Measurements from ENCODE around the gene ARHGAP10. TPM values are rescaled to one million over a fixed set of nuclear protein-coding genes. Genes with fewer than 3 reads are reported as not detected.

Gene ARHGAP10
- total RNA-seq, 2 donors from 2014 or later: 30.3 to 69.6 TPM

DNA sequence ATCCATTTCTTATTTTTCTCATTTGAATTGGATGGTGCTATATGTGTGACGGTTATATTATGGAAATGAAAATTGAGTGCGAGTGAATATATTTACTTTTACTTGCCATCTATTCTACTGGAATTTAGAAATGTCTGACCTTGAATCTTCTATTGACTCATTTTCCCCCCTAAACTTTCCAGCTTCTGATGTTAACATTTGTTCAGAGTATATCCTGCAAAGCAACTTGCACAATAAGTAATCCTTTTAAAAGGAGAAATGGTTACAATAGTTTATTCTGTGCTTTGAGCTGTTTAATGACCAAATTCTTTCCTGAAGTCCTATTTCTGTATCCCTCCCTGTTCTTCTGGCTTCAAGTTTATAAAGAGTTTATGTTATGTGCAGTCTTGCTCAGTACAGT, 116.7 kb downstream of the ARHGAP10 start:
- intact Hi-C loops (cut with DNase I): no loop called here
- H3K27me3 ChIP-seq (replicated peaks; ENCODE audit: insufficient read depth): no peaks in the 10 kb centered on the region

DNA sequence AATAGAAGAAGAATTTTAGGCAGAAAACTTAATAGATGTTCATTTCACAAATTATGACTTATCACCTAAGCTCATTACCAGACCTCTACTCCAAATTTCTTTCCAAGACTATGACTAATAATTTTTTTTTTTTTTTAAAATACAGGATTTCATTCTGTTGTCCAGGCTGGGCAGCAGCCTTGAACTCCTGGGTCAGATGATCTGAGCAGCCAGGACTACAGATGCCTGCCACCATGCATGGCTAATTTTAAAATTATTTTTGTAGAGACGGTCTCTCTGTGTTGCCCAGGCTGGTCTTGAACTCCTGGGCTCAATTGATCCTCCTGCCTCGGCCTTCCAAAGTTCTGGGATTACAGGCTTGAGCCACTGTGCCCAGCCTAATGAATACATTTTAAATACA, 119.2 kb downstream of the ARHGAP10 start:
- Histone ChIP-seq H3K27ac (no peak overlapping the region), H3K9me3 (no peaks in the 10 kb centered on the region), H3K27me3 (replicated peaks; ENCODE audit: insufficient read depth) (no peaks in the 10 kb centered on the region), H3K4me1 (replicated peaks) (no peaks in the 10 kb centered on the region), H3K4me3 (no peak overlapping the region), H3K36me3 (no peaks in the 10 kb centered on the region)
- intact Hi-C loops (cut with DNase I): no loop called here
- WGBS: 89% methylated on average over 2 of the region's 2 CpGs
- TF ChIP-seq, protein P1, sequence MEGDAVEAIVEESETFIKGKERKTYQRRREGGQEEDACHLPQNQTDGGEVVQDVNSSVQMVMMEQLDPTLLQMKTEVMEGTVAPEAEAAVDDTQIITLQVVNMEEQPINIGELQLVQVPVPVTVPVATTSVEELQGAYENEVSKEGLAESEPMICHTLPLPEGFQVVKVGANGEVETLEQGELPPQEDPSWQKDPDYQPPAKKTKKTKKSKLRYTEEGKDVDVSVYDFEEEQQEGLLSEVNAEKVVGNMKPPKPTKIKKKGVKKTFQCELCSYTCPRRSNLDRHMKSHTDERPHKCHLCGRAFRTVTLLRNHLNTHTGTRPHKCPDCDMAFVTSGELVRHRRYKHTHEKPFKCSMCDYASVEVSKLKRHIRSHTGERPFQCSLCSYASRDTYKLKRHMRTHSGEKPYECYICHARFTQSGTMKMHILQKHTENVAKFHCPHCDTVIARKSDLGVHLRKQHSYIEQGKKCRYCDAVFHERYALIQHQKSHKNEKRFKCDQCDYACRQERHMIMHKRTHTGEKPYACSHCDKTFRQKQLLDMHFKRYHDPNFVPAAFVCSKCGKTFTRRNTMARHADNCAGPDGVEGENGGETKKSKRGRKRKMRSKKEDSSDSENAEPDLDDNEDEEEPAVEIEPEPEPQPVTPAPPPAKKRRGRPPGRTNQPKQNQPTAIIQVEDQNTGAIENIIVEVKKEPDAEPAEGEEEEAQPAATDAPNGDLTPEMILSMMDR (IDR thresholded peaks at IDR 0.05): no peak
- TF ChIP-seq POLR2AphosphoS5 (IDR thresholded peaks at IDR 0.05) (no peak), POLR2A (IDR thresholded peaks at IDR 0.05) (no peak)
- DNase-seq (ENCODE audit: low spot score): no peak

More for the DNA sequence above, 116.7 kb downstream of the ARHGAP10 start:
- Histone ChIP-seq H3K36me3 (no peaks in the 10 kb centered on the region), H3K4me3 (no peak overlapping the region), H3K4me1 (replicated peaks) (no peaks in the 10 kb centered on the region), H3K9me3 (no peaks in the 10 kb centered on the region), H3K27ac (peak overlapping the region; percentile 26 to 54)
- WGBS: 77% methylated on average over 2 of the region's 2 CpGs
- TF ChIP-seq POLR2AphosphoS5 (IDR thresholded peaks at IDR 0.05) (no peak), POLR2A (IDR thresholded peaks at IDR 0.05) (no peak)
- TF ChIP-seq, protein P1 (IDR thresholded peaks at IDR 0.05): no peak
- no peak for DNase-seq (ENCODE audit: low spot score)

DNA sequence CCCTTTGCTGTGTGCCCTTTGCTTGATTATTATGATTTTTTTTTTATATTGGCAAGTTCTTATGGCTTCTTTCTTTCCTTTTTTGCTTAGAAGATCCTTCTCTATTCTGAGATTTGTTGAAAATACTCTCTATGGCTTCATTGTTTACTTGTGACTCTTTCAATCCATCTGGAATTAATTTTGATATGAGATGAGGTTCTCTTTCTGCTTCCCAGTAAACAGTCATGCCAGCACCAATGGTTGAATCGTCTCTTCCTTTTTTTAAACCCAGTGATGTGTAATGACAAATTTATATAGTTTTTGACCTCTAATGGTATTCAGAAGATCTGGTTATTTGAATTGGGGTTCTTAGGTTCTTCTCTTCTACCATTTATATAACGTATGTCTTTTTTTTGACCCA, 121.8 kb downstream of the ARHGAP10 start:
- no peak for DNase-seq (ENCODE audit: low spot score)
- Histone ChIP-seq H3K4me3 (no peak overlapping the region), H3K27me3 (replicated peaks; ENCODE audit: insufficient read depth) (no peaks in the 10 kb centered on the region), H3K9me3 (no peaks in the 10 kb centered on the region), H3K36me3 (no peaks in the 10 kb centered on the region), H3K27ac (peak overlapping the region; percentile 48 to 67), H3K4me1 (replicated peaks) (no peaks in the 10 kb centered on the region)
- TF ChIP-seq POLR2A (IDR thresholded peaks at IDR 0.05): no peak
- no peak for TF ChIP-seq POLR2AphosphoS5 (IDR thresholded peaks at IDR 0.05)
- TF ChIP-seq, protein P1 (IDR thresholded peaks at IDR 0.05): no peak
- intact Hi-C loops (cut with DNase I): no loop called here
- WGBS: 75% methylated on average over 2 of the region's 2 CpGs

DNA sequence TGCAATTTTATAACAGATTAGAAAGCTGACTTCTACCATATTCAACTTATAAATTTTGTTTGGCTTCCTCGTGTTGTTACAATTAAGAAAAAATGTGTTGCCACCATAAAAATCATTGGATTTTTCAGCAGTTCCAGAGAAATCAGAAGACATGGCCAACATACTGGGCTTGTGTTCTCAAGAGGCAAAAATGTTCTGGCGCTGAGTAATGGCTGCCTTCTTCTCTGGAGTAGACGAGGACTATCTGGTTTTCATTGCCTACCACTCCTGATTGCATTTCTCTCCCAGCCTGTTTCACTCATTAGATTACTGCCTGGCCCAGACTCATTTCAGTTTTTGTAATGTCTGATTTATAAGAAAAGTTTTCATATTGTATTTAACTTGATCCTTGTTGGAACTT, 122.3 kb downstream of the ARHGAP10 start:
- intact Hi-C loops (cut with DNase I): no loop called here
- TF ChIP-seq, protein P1 (IDR thresholded peaks at IDR 0.05): no peak
- TF ChIP-seq POLR2AphosphoS5 (IDR thresholded peaks at IDR 0.05) (no peak), POLR2A (IDR thresholded peaks at IDR 0.05) (no peak)
- H3K4me1 ChIP-seq (replicated peaks): no peaks in the 10 kb centered on the region
- no peaks in the 10 kb centered on the region for H3K27me3 ChIP-seq (replicated peaks; ENCODE audit: insufficient read depth)
- H3K36me3 ChIP-seq: no peaks in the 10 kb centered on the region
- no peak for DNase-seq (ENCODE audit: low spot score)
- H3K27ac ChIP-seq: peak overlapping the region; percentile 48 to 67
- no peaks in the 10 kb centered on the region for H3K9me3 ChIP-seq
- 69% methylated on average over 3 of the region's 3 CpGs for WGBS
- no peak overlapping the region for H3K4me3 ChIP-seq

GRCh38 chr4:147855571-147856009, 123.7 kb downstream of the ARHGAP10 start:
- H3K27me3 ChIP-seq (replicated peaks; ENCODE audit: insufficient read depth): no peaks in the 10 kb centered on the region
- H3K4me1 ChIP-seq (replicated peaks): no peaks in the 10 kb centered on the region
- 38% methylated on average over 1 of the region's 1 CpG for WGBS
- no peaks in the 10 kb centered on the region for H3K9me3 ChIP-seq
- no peaks in the 10 kb centered on the region for H3K36me3 ChIP-seq
- no peak for DNase-seq (ENCODE audit: low spot score)
- intact Hi-C loops (cut with DNase I): no loop called here
- no peak overlapping the region for H3K4me3 ChIP-seq
- H3K27ac ChIP-seq: peak overlapping the region; percentile 48 to 67
- no peak for TF ChIP-seq POLR2A (IDR thresholded peaks at IDR 0.05)
- TF ChIP-seq, protein P1 (IDR thresholded peaks at IDR 0.05): no peak
- TF ChIP-seq POLR2AphosphoS5 (IDR thresholded peaks at IDR 0.05): peak; percentile 45

All from prostate gland (tissue), 2 donors.